PC-3 (cell line): ENCODE results near the gene ZNF679. TPM values are rescaled to one million over a fixed set of nuclear protein-coding genes. Genes with fewer than 3 reads are reported as not detected.

Experiments
- ATAC-seq: fragments of 200-7000 bp; cut with Tn5 transposase; 2 replicates; pipeline ENCODE4 v1.9.1; 2020; ENCODE audit warnings: mild to moderate bottlenecking, moderate library complexity
- BruUV-seq: library from RNA; stranded (reverse); fragments of 400-500 nt; replicated peaks from 2 replicates; lab custom pipeline; 2021; lab: Mats Ljungman, UMichigan
- CTCF ChIA-PET: fragments of 300-600 bp; sonication (Branson Sonifier 250); formaldehyde crosslinking; loops from one replicate; lab custom pipeline; 2022; ENCODE audit warnings: antibody characterized with exemption; lab: Charles Lee
- POLR2A ChIA-PET: fragments of 300-600 bp; sonication (Branson Sonifier 250); formaldehyde crosslinking; loops from one replicate; lab custom pipeline; 2022; ENCODE audit warnings: antibody characterized with exemption; ENCODE audit not compliant: unreplicated experiment; lab: Charles Lee
- DNase-seq: peaks from one replicate; pipeline ENCODE4 v3.0.0-alpha.2; 2015
- H2AFZ ChIP-seq: fragments of 300-600 bp; sonication (generic); 2 replicates; pipeline ENCODE4 v1.6.0; 2016; ENCODE audit warnings: antibody characterized with exemption, low read length
- H3F3A ChIP-seq: fragments of 300-600 bp; sonication (generic); one replicate; pipeline ENCODE4 v1.6.0; 2017; ENCODE audit warnings: antibody characterized with exemption, low read length, control low read depth, mild to moderate bottlenecking; ENCODE audit not compliant: unreplicated experiment
- H3K27ac ChIP-seq: fragments of 300-600 bp; sonication (generic); 2 replicates; pipeline ENCODE4 v1.5.1; 2016; ENCODE audit warnings: mild to moderate bottlenecking, low read length
- H3K27me3 ChIP-seq: fragments of 300-600 bp; sonication (generic); 2 replicates; pipeline ENCODE4 v1.6.1; 2016; ENCODE audit warnings: low read length, mixed read lengths
- H3K36me3 ChIP-seq: fragments of 300-600 bp; sonication (generic); 2 replicates; pipeline ENCODE4 v1.6.1; 2016; ENCODE audit warnings: low read depth, mixed run types, low read length, mixed read lengths
- H3K4me1 ChIP-seq: fragments of 300-600 bp; sonication (generic); 2 replicates; pipeline ENCODE4 v1.5.1; 2016; ENCODE audit warnings: low read length; ENCODE audit not compliant: insufficient read depth
- H3K4me2 ChIP-seq: fragments of 300-600 bp; sonication (generic); 2 replicates; pipeline ENCODE4 v1.6.0; 2016; ENCODE audit warnings: low read length
- H3K4me3 ChIP-seq: fragments of 300-600 bp; sonication (generic); 2 replicates; pipeline ENCODE4 v1.5.1; 2016; ENCODE audit warnings: mild to moderate bottlenecking, low read length, mixed read lengths
- H3K79me2 ChIP-seq: fragments of 300-600 bp; sonication (generic); 2 replicates; pipeline ENCODE4 v1.6.1; 2017; ENCODE audit warnings: low read length, mixed read lengths
- H3K9ac ChIP-seq: fragments of 300-600 bp; sonication (generic); 2 replicates; pipeline ENCODE4 v1.6.0; 2016; ENCODE audit warnings: mild to moderate bottlenecking, low read length
- H3K9me2 ChIP-seq: fragments of 300-600 bp; sonication (generic); replicated peaks from 2 replicates; pipeline ENCODE4 v1.6.1; 2016; ENCODE audit warnings: mixed run types, low read length, mixed read lengths
- H3K9me3 ChIP-seq: fragments of 300-600 bp; sonication (generic); 2 replicates; pipeline ENCODE4 v1.6.1; 2016; ENCODE audit warnings: low read length, mixed read lengths
- H4K20me1 ChIP-seq: fragments of 300-600 bp; sonication (generic); 2 replicates; pipeline ENCODE4 v1.6.1; 2016; ENCODE audit warnings: low read length, mixed read lengths
- CTCF ChIP-seq: fragments of 300-600 bp; sonication (generic); conservative IDR thresholded peaks from 2 replicates; pipeline ENCODE4 v1.5.1; 2017; ENCODE audit warnings: antibody characterized with exemption, low read depth, mild to moderate bottlenecking, low read length
- EZH2 ChIP-seq: fragments of 300-600 bp; sonication (generic); IDR thresholded peaks from one replicate; pipeline ENCODE4 v1.6.1; 2017; ENCODE audit warnings: antibody characterized with exemption, mild to moderate bottlenecking, low read length; ENCODE audit not compliant: unreplicated experiment
- EZH2phosphoT487 ChIP-seq: fragments of 300-600 bp; sonication (generic); IDR thresholded peaks from 2 replicates; pipeline ENCODE4 v1.6.1; 2018; ENCODE audit warnings: mild to moderate bottlenecking, antibody characterized with exemption, low read length, borderline replicate concordance
- intact Hi-C: fragments of 100-400 bp; cut with micrococcal nuclease; formaldehyde crosslinking; loops from 2 replicates; pipeline ENCODE4 v1.9.0; 2023
- total RNA-seq: library from RNA; depleted of rRNA; stranded (reverse); fragments of >200 nt; gene quantifications from 2 replicates; pipeline ENCODE4 v1.2.3, GENCODE V29; 2014

ZNF679 gene
- total RNA-seq, 1 experiment from 2014 or later = not detected

GRCh38 chr7:64182036-64182790, 46.1 kb upstream of the ZNF679 start:
- no peaks in the 10 kb centered on the region for H3K27me3 ChIP-seq
- H3K4me1 ChIP-seq = no peaks in the 10 kb centered on the region
- no TSS peak for BruUV-seq
- POLR2A ChIA-PET = no interaction called here
- H3K27ac ChIP-seq = no peak overlapping the region
- H3K9ac ChIP-seq = no peak overlapping the region
- no peak for TF ChIP-seq CTCF
- no peak for TF ChIP-seq EZH2phosphoT487
- TF ChIP-seq EZH2 = no peak
- no peaks in the 10 kb centered on the region for H3K79me2 ChIP-seq
- H4K20me1 ChIP-seq = no peaks in the 10 kb centered on the region
- no peak overlapping the region for H3K4me2 ChIP-seq
- H2AFZ ChIP-seq = no peak overlapping the region
- CTCF ChIA-PET = no interaction called here
- H3K9me3 ChIP-seq = 0 out of 2 replicates have a peak, but pooled peaks cover 6% of the 10 kb centered on the region
- no peak for DNase-seq
- ATAC-seq = no peak
- no peaks in the 10 kb centered on the region for H3F3A ChIP-seq
- H3K9me2 ChIP-seq = no peaks in the 10 kb centered on the region
- intact Hi-C loops = no loop called here
- no peaks in the 10 kb centered on the region for H3K36me3 ChIP-seq
- H3K4me3 ChIP-seq = no peak overlapping the region

DNA sequence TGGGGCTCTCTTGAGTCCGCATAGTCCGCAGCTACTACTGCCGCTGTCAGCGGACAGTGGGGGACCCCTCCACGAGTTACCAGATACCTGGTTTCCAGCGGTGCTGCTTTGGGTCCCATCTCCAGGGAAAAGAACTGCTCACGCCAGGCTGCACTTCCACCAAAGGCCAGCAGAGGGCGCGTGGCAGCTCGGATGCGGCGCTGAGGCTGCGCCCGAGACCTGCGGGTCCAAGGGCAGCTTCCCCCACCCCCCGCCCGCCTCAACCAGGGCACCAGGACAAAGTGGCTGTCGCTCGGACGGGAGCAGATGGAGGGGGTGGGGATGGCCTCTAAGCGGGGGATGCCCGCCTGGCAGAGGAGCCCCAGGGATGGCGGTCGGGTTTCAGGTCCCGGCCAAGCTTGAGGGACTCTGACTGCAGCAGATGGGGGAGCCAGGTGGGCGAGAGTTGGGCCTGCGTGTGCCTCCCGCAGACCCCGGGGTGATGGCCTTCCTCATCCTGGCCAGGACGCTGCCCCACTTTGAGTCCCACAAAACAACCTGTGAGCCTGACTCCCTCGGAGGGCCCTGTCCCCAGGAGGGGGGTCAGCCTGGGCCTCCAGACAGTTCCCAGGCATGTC, 45.0 kb upstream of the ZNF679 start:
- Histone ChIP-seq H3K9me2 (no peaks in the 10 kb centered on the region), H3K9me3 (0 out of 2 replicates have a peak, but pooled peaks cover 6% of the 10 kb centered on the region), H3K27ac (no peak overlapping the region), H3K4me3 (no peak overlapping the region), H3K79me2 (no peaks in the 10 kb centered on the region), H4K20me1 (no peaks in the 10 kb centered on the region), H3K4me1 (no peaks in the 10 kb centered on the region), H3K9ac (no peak overlapping the region), H3K4me2 (no peak overlapping the region), H2AFZ (no peak overlapping the region), H3F3A (no peaks in the 10 kb centered on the region), H3K27me3 (no peaks in the 10 kb centered on the region), H3K36me3 (no peaks in the 10 kb centered on the region)
- CTCF ChIA-PET = no interaction called here
- intact Hi-C loops = no loop called here
- ATAC-seq = no peak
- no TSS peak for BruUV-seq
- DNase-seq = no peak
- POLR2A ChIA-PET = no interaction called here
- no peak for TF ChIP-seq EZH2
- peak; percentile 49 for TF ChIP-seq CTCF

- Histone ChIP-seq H3K79me2 (no peaks in the 10 kb centered on the region), H3K4me2 (no peak overlapping the region), H4K20me1 (no peaks in the 10 kb centered on the region), H3K9ac (no peak overlapping the region), H3K36me3 (no peaks in the 10 kb centered on the region), H3K9me2 (no peaks in the 10 kb centered on the region), H3F3A (no peaks in the 10 kb centered on the region), H3K27me3 (no peaks in the 10 kb centered on the region), H3K9me3 (0 out of 2 replicates have a peak, but pooled peaks cover 6% of the 10 kb centered on the region), H3K27ac (no peak overlapping the region), H2AFZ (no peak overlapping the region), H3K4me1 (no peaks in the 10 kb centered on the region), H3K4me3 (no peak overlapping the region)
- intact Hi-C loops = no loop called here
- CTCF ChIA-PET = no interaction called here
- no TSS peak for BruUV-seq
- TF ChIP-seq EZH2phosphoT487 (no peak), CTCF (no peak), EZH2 (no peak)
- ATAC-seq (no peak), DNase-seq (no peak)
- POLR2A ChIA-PET = no interaction called here
Measured at GRCh38 chr7:64183827-64184372, 44.4 kb upstream of the ZNF679 start.
